ENCODE measurements around the gene MREG.
"Not testable (repeated sequence)": the region's sequence is repeated elsewhere in the genome, so short reads cannot be mapped to it uniquely, and the experiment has no call there.

The MREG gene

GRCh38 chr2:216023055-216023648, 9.8 kb upstream of the MREG start:
- H3K4me3 ChIP-seq = no peak overlapping the region
- H3K27ac ChIP-seq = no peak overlapping the region

GRCh38 chr2:216021768-216022565, 8.6 kb upstream of the MREG start:
- Histone ChIP-seq H3K4me3 (no peak overlapping the region), H3K27ac (no peak overlapping the region)

- Histone ChIP-seq H3K4me3 (no peak overlapping the region), H3K27ac (no peak overlapping the region)
Observed at GRCh38 chr2:216018709-216019108, 5.4 kb upstream of the MREG start.

- Histone ChIP-seq H3K27ac (peak overlapping the region in 9 of 21 experiments; percentile 3 to 75 (median 24)), H3K4me3 (no peak overlapping the region)
Observed at GRCh38 chr2:216017365-216017764, 4.0 kb upstream of the MREG start.

GRCh38 chr2:216016581-216016980, 3.2 kb upstream of the MREG start:
- H3K27ac ChIP-seq = peak overlapping the region in 9 of 21 experiments; percentile 2 to 75 (median 25)
- H3K4me3 ChIP-seq = no peak overlapping the region

- H3K4me3 ChIP-seq = no peak overlapping the region
- H3K27ac ChIP-seq = peak overlapping the region in 8 of 21 experiments; percentile 2 to 75 (median 48)
Observed at GRCh38 chr2:216015722-216016464, 2.5 kb upstream of the MREG start.

- H3K27ac ChIP-seq = peak overlapping the region in 1 of 21 experiments; percentile 75
- no peak overlapping the region for H3K4me3 ChIP-seq
Observed at GRCh38 chr2:216014986-216015385, 1.6 kb upstream of the MREG start.

- peak overlapping the region in 8 of 21 experiments; percentile 83 to 95 (median 91) for H3K27ac ChIP-seq
- peak overlapping the region in 1 of 7 experiments; percentile 63 for H3K4me3 ChIP-seq
Observed at GRCh38 chr2:216014006-216014405, 655 bp upstream of the MREG start.

- Histone ChIP-seq H3K4me3 (peak overlapping the region; percentile 60 to 83 (median 64)), H3K27ac (peak overlapping the region; percentile 77 to 95 (median 85))
Observed at GRCh38 chr2:216012830-216013079, 596 bp downstream of the MREG start.

GRCh38 chr2:216012133-216012829, 1.1 kb downstream of the MREG start:
- Histone ChIP-seq H3K27ac (peak overlapping the region in 19 of 21 experiments; percentile 80 to 95 (median 86)), H3K4me3 (peak overlapping the region; percentile 60 to 83 (median 64))

GRCh38 chr2:216009215-216009614, 4.1 kb downstream of the MREG start:
- not testable (repeated sequence) for H3K4me3 ChIP-seq, H3K27ac ChIP-seq

- H3K27ac ChIP-seq = peak overlapping the region in 1 of 21 experiments; percentile 20
- no peak overlapping the region for H3K4me3 ChIP-seq
Observed at GRCh38 chr2:216008387-216008786, 5.0 kb downstream of the MREG start.

- Histone ChIP-seq H3K27ac (peak overlapping the region in 17 of 21 experiments; percentile 14 to 83 (median 50)), H3K4me3 (no peak overlapping the region)
Observed at GRCh38 chr2:216006164-216006663, 7.1 kb downstream of the MREG start.

GRCh38 chr2:216004697-216005283, 8.6 kb downstream of the MREG start:
- H3K4me3 ChIP-seq = no peak overlapping the region
- H3K27ac ChIP-seq = peak overlapping the region in 7 of 21 experiments; percentile 28 to 83 (median 53)

- no peak overlapping the region for H3K4me3 ChIP-seq
- H3K27ac ChIP-seq = peak overlapping the region in 9 of 21 experiments; percentile 16 to 83 (median 30)
Observed at GRCh38 chr2:216003876-216004696, 9.3 kb downstream of the MREG start.

- Histone ChIP-seq H3K4me3 (no peak overlapping the region), H3K27ac (peak overlapping the region in 8 of 21 experiments; percentile 8 to 73 (median 40))
Observed at GRCh38 chr2:216002693-216003092, 10.7 kb downstream of the MREG start.

- peak overlapping the region in 9 of 21 experiments; percentile 11 to 73 (median 29) for H3K27ac ChIP-seq
- no peak overlapping the region for H3K4me3 ChIP-seq
Observed at GRCh38 chr2:216002101-216002678, 11.2 kb downstream of the MREG start.
